ENCODE results near the gene CFH. TPM values are rescaled to one million over a fixed set of nuclear protein-coding genes. Genes with fewer than 3 reads are reported as not detected.
"Not testable (repeated sequence)": the region's sequence is repeated elsewhere in the genome, so short reads cannot be mapped to it uniquely, and the experiment has no call there.

The CFH gene
- total RNA-seq, 3 donors from 2014 or later (not counting 1 experiment from before 2014, with no cell fraction given) = 0.88 to 2.8 (median 2.7) TPM

DNA sequence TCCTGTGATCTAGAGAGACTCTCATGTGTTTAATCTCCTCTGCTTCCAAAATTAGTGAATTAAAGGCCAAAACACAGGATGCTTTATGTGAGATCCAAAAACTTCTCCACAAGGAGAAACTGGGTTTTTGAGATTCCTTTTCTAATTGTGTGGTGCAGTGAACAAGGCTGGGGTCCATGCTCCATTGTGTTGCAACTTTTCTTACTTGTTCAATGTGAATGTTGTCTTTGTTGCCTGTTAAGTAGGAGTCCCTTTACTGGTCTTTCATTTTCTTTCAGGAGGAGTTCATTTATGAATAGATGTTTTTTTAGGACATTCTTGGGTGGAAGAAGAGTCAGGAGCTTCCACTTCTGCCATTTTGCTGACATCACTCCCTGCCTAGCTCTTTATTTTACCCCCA, 82.2 kb downstream of the CFH start:
- Histone ChIP-seq H3K9me3 (ENCODE audit: control insufficient read depth, insufficient read depth, low read length) (peaks cover 6% of the 10 kb centered on the region), H3K4me3 (ENCODE audit: low read length) (no peak overlapping the region), H3K27me3 (ENCODE audit: control insufficient read depth, insufficient read depth, low read length) (no peaks in the 10 kb centered on the region), H3K4me1 (ENCODE audit: control insufficient read depth, insufficient read depth, low read length) (no peaks in the 10 kb centered on the region), H3K27ac (ENCODE audit: low read length) (no peak overlapping the region), H3K36me3 (ENCODE audit: control insufficient read depth, insufficient read depth, low read length) (no peaks in the 10 kb centered on the region)
- no peaks in the 10 kb centered on the region for H3K27me3 Mint-ChIP-seq (ENCODE audit: low read depth in 2 of 2)
- DNase-seq (no peak), ATAC-seq (no peak)
- intact Hi-C loops (cut with micrococcal nuclease) = no loop called here
- no peak overlapping the region for H3K4me3 Mint-ChIP-seq
- peaks cover 12% of the 10 kb centered on the region for H3K36me3 Mint-ChIP-seq
- TF ChIP-seq, protein P1, sequence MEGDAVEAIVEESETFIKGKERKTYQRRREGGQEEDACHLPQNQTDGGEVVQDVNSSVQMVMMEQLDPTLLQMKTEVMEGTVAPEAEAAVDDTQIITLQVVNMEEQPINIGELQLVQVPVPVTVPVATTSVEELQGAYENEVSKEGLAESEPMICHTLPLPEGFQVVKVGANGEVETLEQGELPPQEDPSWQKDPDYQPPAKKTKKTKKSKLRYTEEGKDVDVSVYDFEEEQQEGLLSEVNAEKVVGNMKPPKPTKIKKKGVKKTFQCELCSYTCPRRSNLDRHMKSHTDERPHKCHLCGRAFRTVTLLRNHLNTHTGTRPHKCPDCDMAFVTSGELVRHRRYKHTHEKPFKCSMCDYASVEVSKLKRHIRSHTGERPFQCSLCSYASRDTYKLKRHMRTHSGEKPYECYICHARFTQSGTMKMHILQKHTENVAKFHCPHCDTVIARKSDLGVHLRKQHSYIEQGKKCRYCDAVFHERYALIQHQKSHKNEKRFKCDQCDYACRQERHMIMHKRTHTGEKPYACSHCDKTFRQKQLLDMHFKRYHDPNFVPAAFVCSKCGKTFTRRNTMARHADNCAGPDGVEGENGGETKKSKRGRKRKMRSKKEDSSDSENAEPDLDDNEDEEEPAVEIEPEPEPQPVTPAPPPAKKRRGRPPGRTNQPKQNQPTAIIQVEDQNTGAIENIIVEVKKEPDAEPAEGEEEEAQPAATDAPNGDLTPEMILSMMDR (IDR thresholded peaks at IDR 0.05) = no peak
- peaks cover 9 to 19% of the 10 kb centered on the region in 2 donors for H3K9me3 Mint-ChIP-seq
- H3K4me1 Mint-ChIP-seq = no peaks in the 10 kb centered on the region
- H3K27ac Mint-ChIP-seq = no peak overlapping the region

DNA sequence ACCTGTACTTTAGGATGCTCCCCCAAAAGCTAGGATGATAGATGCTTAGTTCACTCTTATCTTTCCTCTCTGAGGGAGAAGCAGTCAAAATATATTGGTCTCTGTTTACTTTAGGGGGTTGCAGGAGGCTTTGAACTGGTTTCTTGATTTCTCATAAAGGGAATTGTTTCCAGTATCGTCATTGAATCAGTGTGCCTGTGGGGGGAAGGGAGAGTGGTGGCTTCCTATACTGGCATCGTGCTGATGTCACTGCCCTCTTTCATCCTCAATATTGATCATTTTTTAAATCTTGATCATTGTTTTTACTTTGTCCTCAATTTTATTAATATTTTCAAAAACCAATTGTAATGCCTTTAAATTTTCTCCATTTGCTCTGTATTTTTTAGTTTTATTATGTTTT, 82.6 kb downstream of the CFH start:
- Mint-ChIP-seq H3K27me3 (ENCODE audit: low read depth in 2 of 2) (no peaks in the 10 kb centered on the region), H3K4me1 (no peaks in the 10 kb centered on the region), H3K27ac (no peak overlapping the region), H3K36me3 (peaks cover 12% of the 10 kb centered on the region), H3K9me3 (peaks cover 9 to 23% of the 10 kb centered on the region in 2 donors), H3K4me3 (no peak overlapping the region)
- Histone ChIP-seq H3K4me3 (ENCODE audit: low read length) (no peak overlapping the region), H3K27ac (ENCODE audit: low read length) (no peak overlapping the region), H3K36me3 (ENCODE audit: control insufficient read depth, insufficient read depth, low read length) (no peaks in the 10 kb centered on the region), H3K9me3 (ENCODE audit: control insufficient read depth, insufficient read depth, low read length) (peaks cover 9% of the 10 kb centered on the region), H3K4me1 (ENCODE audit: control insufficient read depth, insufficient read depth, low read length) (no peaks in the 10 kb centered on the region), H3K27me3 (ENCODE audit: control insufficient read depth, insufficient read depth, low read length) (no peaks in the 10 kb centered on the region)
- intact Hi-C loops (cut with micrococcal nuclease) = no loop called here
- ATAC-seq = no peak
- TF ChIP-seq, protein P1 (IDR thresholded peaks at IDR 0.05) = no peak
- DNase-seq = no peak
- 50% methylated on average over 1 of the region's 2 CpGs for WGBS (ENCODE audit: insufficient coverage)

DNA sequence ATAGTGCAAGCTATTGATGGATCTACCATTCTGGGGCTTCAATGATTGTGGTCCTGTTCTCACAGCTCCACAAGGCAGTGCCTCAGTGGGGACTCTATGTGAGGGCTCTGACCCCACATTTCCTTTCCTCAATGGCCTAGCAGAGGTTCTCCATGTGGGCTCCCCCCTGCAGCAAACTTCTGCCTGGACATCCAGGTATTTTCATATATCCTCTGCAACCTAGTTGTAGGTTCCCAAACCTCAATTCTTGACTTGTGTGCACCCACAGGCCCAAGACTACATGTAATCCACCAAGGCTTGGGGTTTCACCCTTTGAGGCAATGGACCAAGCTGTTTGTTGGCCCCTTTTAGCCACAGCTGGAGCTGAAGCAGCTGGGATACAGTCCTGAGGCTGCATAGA, 86.9 kb downstream of the CFH start:
- H3K4me3 Mint-ChIP-seq = no peak overlapping the region
- Histone ChIP-seq H3K27ac (ENCODE audit: low read length) (no peak overlapping the region), H3K9me3 (ENCODE audit: control insufficient read depth, insufficient read depth, low read length) (peaks cover 10% of the 10 kb centered on the region), H3K36me3 (ENCODE audit: control insufficient read depth, insufficient read depth, low read length) (no peaks in the 10 kb centered on the region), H3K4me1 (ENCODE audit: control insufficient read depth, insufficient read depth, low read length) (no peaks in the 10 kb centered on the region), H3K4me3 (ENCODE audit: low read length) (no peak overlapping the region), H3K27me3 (ENCODE audit: control insufficient read depth, insufficient read depth, low read length) (no peaks in the 10 kb centered on the region)
- no peak for DNase-seq
- TF ChIP-seq, protein P1 (IDR thresholded peaks at IDR 0.05) = no peak
- no peak for ATAC-seq
- H3K27ac Mint-ChIP-seq = no peak overlapping the region
- H3K36me3 Mint-ChIP-seq = no peaks in the 10 kb centered on the region
- intact Hi-C loops (cut with micrococcal nuclease) = no loop called here
- peaks cover 11 to 20% of the 10 kb centered on the region in 2 donors for H3K9me3 Mint-ChIP-seq
- no peaks in the 10 kb centered on the region for H3K27me3 Mint-ChIP-seq (ENCODE audit: low read depth in 2 of 2)
- no peaks in the 10 kb centered on the region for H3K4me1 Mint-ChIP-seq

DNA sequence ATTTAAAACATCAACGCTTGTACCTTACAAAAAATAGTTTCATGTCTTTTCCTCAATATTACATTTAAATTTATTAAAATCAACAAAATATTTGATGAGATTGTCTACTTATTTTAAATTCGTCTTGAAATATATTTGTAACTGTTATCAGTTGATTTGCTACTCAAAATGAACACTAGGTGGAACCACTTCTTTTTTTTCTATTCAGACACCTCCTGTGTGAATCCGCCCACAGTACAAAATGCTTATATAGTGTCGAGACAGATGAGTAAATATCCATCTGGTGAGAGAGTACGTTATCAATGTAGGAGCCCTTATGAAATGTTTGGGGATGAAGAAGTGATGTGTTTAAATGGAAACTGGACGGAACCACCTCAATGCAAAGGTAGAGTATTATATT, 91.4 kb downstream of the CFH start:
- WGBS (ENCODE audit: insufficient coverage) = 81% methylated on average over 3 of the region's 6 CpGs
- H3K4me1 ChIP-seq (ENCODE audit: control insufficient read depth, insufficient read depth, low read length); H3K9me3 ChIP-seq (ENCODE audit: control insufficient read depth, insufficient read depth, low read length); H3K36me3 ChIP-seq (ENCODE audit: control insufficient read depth, insufficient read depth, low read length); DNase-seq; H3K27ac Mint-ChIP-seq; H3K4me3 Mint-ChIP-seq; H3K27me3 Mint-ChIP-seq (ENCODE audit: low read depth in 2 of 2); H3K4me3 ChIP-seq (ENCODE audit: low read length); intact Hi-C loops (cut with micrococcal nuclease); H3K27me3 ChIP-seq (ENCODE audit: control insufficient read depth, insufficient read depth, low read length); H3K36me3 Mint-ChIP-seq; ATAC-seq; H3K4me1 Mint-ChIP-seq; H3K27ac ChIP-seq (ENCODE audit: low read length): not testable (repeated sequence)
- peaks cover 9 to 14% of the 10 kb centered on the region in 2 donors for H3K9me3 Mint-ChIP-seq

DNA sequence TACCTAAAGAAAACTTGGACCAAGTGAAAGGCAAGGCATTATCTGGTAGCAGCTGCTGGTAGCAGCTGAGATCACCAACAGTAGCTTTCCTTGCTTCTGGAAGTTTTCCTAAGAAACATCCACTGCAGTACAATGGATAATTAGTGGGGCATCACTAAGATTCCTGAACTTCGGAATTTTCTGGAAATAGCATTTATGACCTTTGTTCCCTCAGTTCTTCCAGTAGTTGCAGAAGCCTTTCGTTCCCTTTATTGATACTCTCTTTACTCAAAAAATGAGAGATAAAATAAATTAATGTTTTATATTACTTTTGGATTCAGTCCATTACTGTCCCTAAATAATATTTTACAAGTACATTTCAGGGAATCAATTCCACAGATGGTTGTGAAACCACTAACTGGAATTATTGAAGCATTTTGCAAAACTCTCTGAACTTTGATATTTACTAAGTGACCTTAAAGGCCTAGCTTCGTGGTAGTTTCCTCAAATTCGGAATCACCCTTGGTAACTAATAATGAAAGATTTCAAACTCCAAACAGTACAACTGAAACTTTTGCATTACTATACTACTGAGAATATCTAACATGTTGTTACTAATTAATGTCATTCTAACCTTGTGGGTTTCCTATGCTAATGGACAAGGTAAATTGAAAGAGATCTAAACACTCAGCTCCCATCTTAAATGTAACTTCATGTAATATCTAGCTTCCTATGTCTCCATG, 113.3 kb downstream of the CFH start:
- DNase-seq; intact Hi-C loops (cut with micrococcal nuclease); H3K4me3 ChIP-seq (ENCODE audit: low read length); H3K9me3 Mint-ChIP-seq; H3K36me3 Mint-ChIP-seq; H3K4me3 Mint-ChIP-seq; ATAC-seq; H3K4me1 Mint-ChIP-seq; H3K27me3 ChIP-seq (ENCODE audit: control insufficient read depth, insufficient read depth, low read length); H3K36me3 ChIP-seq (ENCODE audit: control insufficient read depth, insufficient read depth, low read length); H3K27ac Mint-ChIP-seq; H3K27ac ChIP-seq (ENCODE audit: low read length); H3K9me3 ChIP-seq (ENCODE audit: control insufficient read depth, insufficient read depth, low read length); H3K4me1 ChIP-seq (ENCODE audit: control insufficient read depth, insufficient read depth, low read length); H3K27me3 Mint-ChIP-seq (ENCODE audit: low read depth in 2 of 2): not testable (repeated sequence)
- WGBS (ENCODE audit: insufficient coverage) = no CpG with 5 or more reads among the region's 4 CpGs

DNA sequence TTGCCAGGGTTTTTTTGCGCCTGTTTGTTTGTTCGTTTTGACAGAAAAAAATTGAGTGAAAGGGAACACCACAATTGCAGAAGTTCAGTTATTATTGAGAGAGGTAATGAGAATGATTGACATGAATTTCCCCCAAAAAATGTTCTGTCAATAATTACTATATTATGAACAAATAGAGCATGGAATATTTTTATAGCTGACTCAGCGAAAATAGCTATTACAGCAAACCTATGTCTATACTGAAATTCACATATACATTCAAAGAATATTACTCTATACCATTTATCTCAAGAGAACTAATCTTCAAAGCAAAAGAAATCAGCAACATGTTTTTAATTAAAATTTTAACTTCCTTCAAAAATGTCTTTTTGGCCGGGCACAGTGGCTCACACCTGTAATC, 118.0 kb downstream of the CFH start:
- peaks cover 4 to 14% of the 10 kb centered on the region in 2 donors for H3K9me3 Mint-ChIP-seq
- intact Hi-C loops (cut with micrococcal nuclease); DNase-seq; ATAC-seq; H3K36me3 Mint-ChIP-seq; H3K36me3 ChIP-seq (ENCODE audit: control insufficient read depth, insufficient read depth, low read length); H3K4me1 ChIP-seq (ENCODE audit: control insufficient read depth, insufficient read depth, low read length); H3K9me3 ChIP-seq (ENCODE audit: control insufficient read depth, insufficient read depth, low read length); H3K27me3 Mint-ChIP-seq (ENCODE audit: low read depth in 2 of 2); H3K27ac ChIP-seq (ENCODE audit: low read length); H3K4me3 ChIP-seq (ENCODE audit: low read length); H3K4me3 Mint-ChIP-seq; H3K27ac Mint-ChIP-seq; H3K4me1 Mint-ChIP-seq; H3K27me3 ChIP-seq (ENCODE audit: control insufficient read depth, insufficient read depth, low read length): not testable (repeated sequence)
- WGBS (ENCODE audit: insufficient coverage) = 88% methylated on average over 2 of the region's 4 CpGs
